Mesenteric fat pad (tissue), 1 donor: Measurements from ENCODE around the gene ABLIM3. TPM values are rescaled to one million over a fixed set of nuclear protein-coding genes. Genes with fewer than 3 reads are reported as not detected.
"Not testable (repeated sequence)": the region's sequence is repeated elsewhere in the genome, so short reads cannot be mapped to it uniquely, and the experiment has no call there.

Experiments
- DNase-seq: peaks from one replicate; pipeline ENCODE4 v3.0.0-alpha.2; 2020; ENCODE audit warnings: low spot score
- total RNA-seq: library from RNA; stranded (reverse); fragmentation: NEBNext Ultra II Directional; extraction: Animal tissue kit (Norgen Biotek cat#: 25700); gene quantifications from one replicate; pipeline ENCODE4 v1.2.1, GENCODE V29; 2021
- donor health status: DM: yes; HTN: yes; CAD: no.

Gene ABLIM3
- total RNA-seq, 1 donor from 2014 or later, result 190 TPM

- DNase-seq, result peak; percentile 47
Measured at GRCh38 chr5:149254506-149254905, 113.2 kb downstream of the ABLIM3 start.

DNA sequence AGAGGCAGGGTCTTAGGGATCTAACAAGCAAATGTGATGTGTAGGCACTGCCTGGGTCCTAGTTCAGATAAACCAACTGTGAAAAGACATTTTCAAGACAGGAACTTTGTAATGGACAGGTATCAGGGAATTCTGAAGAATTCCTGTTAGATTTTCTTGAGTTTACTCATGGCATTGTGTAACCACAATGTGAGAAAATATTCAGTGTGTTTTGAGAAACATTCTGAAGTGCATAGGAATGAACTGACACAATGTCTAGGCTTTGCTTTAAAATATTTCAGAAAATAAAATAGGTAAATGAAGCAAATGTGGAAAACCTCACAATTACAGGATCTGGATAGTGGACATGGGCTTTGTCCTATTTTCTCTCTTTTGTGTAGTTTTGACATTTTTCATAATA, 115.2 kb downstream of the ABLIM3 start:
- no peak for DNase-seq

DNA sequence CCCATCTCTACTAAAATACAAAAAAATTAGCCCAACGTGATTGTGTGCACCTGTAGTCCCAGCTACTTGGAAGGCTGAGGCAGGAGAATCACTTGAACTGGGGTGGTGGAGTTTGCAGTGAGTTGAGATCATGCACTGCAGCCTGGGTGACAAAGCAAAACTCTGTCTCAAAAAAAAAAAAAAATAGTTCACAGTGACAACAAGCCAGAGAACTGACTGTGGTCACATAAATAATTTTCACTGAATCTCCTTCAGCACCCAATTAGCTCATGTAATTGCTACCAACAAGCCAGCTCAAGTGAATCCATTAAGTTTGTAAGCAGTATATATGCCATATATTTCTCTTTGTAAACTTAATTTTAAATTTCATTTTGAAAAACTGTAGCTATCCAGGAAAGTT, 115.8 kb downstream of the ABLIM3 start:
- DNase-seq, result no peak

DNA sequence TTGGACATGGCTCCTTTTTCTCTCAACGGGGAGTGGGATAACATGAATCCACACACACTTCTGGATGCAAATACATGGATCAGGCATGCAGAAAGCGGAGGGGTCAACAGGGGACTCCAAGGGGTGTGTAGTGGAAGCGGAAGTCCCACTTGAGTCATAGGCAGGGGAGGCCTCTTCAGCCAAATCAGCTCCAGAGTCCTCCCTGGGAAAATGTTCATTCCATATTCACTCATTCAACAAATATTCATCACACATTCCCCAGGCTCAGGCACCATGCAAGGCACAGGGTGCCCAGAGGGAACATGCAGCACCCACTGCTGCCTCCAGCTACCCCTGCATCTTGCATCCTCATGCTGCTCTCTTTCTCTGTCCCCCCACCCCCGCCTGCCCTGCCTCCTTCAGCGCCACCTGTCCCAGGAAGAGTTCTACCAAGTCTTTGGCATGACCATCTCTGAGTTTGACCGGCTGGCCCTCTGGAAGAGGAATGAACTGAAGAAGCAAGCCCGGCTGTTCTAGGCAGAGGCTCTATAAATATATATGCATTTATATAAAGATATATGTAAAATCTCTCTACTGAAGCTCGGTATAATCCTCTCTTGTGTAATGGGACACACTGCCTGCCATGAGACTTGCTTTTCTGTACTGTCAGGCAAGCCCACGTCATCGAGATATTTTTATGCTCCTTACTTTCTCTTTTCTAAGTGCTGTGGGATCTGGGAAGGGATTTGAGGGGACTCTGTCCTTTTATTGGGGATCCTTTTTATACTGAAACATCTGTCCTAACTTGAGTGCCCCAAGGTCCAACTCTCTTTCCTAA, 116.8 kb downstream of the ABLIM3 start:
- no peak for DNase-seq

DNA sequence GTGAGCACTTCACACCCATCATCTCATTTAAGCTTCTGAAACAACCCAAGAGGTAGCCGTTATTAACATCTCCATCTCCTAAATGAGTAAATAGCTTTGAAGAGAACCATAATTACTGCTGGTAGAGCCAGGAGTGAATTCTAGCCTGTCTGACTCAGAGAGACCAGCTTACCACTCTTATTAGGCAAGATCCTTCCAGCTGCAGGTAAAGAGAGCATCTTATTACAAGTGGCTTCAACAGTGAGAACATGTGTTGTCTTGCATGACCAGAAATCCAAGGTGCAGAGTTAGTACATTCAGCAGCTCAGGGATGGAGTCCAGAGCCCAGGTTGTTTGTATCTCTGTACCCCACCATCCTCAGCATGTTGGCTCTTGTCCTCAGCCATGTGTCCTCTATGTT, 119.5 kb downstream of the ABLIM3 start:
- DNase-seq, result no peak

DNA sequence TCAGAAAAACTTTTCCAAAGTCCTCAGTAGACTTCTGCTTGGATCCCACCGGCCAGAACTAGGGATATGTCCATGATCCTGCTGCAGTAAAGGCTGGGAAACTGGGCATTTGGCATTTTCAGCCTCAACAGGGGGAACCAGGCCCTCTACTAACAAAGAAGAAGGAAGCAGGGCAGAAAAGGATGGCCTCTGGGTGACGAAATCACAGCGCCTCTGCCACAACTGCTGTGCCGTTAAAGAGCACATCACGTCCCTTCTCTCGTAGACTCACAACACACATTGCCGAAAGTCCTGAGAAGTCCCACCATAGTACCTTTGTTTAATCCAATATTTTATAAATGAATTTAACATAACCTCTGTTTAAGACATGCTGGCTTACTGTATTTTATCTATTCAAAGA, 120.0 kb downstream of the ABLIM3 start:
- no peak for DNase-seq

GRCh38 chr5:149262315-149262714, 121.0 kb downstream of the ABLIM3 start:
- DNase-seq, result no peak

DNA sequence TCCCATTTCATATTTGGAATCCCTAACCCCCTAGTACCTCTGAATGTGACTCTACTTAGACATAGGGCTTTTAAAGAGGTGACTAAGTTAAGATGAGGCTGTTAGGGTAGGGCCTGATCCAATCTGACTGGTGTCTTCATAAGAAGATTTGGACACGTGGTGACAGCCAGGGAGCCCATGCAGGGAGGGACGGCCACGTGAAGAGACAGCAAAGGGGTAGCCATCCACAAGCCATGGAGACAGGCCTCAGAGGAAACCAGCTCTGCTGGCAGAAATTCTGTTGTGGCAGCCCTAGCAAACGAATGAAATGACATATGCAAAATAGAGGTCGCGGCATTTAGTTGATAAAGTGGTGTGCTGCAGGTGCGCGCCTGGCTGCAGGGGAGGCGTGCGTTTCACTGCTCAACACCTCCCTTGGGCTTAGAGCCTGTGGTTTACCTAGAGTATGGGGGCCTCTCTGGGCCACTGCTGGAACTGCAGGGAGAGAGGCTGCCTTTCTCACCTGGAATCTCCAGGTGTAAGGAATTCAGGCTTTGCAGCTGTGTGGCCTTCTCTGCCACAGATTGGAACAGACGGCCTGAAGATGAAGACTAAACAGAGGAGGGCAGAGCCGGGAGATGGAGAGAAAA, 123.3 kb downstream of the ABLIM3 start:
- no peak for DNase-seq

- DNase-seq, result no peak
Measured at GRCh38 chr5:149265068-149265465, 123.8 kb downstream of the ABLIM3 start.

DNA sequence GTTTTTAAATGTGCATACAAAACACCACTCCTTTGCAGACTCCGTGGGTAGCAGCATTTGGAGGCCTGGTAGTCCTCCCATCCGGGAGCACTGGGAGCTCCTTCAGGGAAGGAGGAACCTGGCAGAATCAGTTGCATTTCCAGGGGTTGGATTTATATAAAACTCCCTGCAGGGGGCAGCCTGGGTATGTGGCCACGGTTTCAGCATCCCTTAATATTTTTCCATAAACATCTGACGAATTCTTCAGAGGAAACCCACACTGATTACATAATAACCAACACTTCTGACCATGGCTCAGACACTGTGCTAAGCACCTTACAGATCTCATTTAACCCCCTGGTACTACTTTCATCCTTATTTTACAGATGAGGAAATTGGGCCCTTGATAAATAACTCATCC, 124.3 kb downstream of the ABLIM3 start:
- no peak for DNase-seq

DNA sequence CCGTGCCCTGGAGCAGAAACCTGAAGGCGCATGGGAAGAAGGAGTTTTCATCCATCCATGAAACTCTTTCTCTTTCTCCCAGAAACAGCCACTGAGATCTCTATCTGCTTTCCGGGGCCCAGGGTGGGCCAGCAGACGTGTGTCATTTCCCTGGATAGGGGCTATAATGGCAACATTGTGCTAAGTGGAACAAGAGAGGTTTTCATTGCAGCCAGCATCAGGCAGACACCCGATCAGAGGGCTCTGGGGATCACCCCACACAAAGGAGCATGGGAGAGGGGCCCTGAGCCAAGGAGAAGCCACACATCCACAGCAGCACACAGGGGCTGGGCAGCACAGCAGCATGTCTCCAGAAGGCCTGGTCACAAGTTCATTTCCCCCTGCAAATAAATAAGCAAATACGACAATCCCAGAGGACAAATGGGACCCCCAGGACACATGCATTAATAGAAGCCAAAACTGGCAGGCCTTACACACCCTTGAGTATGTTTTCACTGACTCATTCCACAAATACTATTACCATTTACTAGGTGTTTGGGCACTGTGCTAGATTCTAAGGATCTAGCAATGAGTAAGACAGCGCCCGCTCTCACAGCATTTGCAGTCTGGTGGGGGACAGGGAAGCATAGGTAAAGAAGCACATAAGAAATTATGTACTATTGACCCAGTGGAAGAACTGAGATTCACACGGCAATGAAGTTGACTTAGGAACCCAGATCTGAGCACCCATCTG, 126.1 kb downstream of the ABLIM3 start:
- peak; percentile 57 for DNase-seq

- no peak for DNase-seq
Measured at GRCh38 chr5:149268928-149269557, 127.8 kb downstream of the ABLIM3 start.

DNA sequence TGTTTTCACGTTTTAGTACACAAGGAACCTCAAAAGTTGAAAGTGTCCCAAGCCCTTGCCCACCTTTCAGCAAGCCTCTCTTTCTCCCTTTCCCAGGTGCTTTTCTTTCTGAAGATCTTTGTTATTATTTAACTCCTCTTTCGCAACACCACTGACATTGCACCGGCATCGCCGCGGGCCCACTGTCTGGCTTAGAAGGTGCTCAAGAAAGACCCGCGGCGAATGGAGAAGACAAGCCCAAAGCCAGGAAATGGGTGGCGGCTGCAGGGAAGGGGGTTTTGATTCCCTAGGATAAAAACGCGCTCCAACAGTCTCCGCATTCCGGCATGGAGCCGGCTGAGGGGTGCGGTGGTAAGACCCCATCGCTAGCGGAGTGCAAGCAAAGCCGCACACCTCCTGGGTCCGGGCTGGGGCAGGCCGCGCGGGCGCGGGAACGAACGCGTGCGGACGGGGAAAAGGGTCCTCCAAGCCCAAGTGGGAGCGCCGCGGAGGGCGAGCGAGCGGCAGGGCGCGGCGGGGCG, 130.0 kb downstream of the ABLIM3 start:
- no peak for DNase-seq

GRCh38 chr5:149271716-149272563, 130.6 kb downstream of the ABLIM3 start, which contains the start of gene AFAP1L1:
TSS of gene AFAP1L1 (plus strand) at chr5:149271859. CDS start at chr5:149271969, 110 bp downstream.
- peak; percentile 92 for DNase-seq

- not testable (repeated sequence) for DNase-seq
Measured at GRCh38 chr5:149272781-149273180, 131.5 kb downstream of the ABLIM3 start.

- no peak for DNase-seq
Measured at GRCh38 chr5:149273237-149273636, 131.9 kb downstream of the ABLIM3 start.

DNA sequence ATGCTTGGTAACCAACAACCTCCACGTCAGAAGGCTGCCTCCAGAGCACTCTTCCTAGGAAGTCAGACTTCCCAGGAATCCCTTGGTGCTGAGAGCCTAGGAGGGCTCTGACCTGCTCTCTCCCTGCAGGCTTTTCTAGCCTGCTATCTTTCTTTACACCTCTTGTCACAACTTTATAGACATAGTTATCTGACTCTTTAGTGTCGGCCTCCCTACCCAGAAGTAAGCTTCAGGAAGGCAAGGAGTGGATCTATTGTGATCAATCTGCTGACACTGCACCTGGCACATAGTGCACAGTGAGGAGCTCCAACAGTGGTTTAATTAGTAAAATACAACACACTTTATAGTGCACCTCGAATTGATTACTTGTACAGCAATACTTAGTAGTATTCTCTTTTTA, 132.7 kb downstream of the ABLIM3 start:
- no peak for DNase-seq

DNA sequence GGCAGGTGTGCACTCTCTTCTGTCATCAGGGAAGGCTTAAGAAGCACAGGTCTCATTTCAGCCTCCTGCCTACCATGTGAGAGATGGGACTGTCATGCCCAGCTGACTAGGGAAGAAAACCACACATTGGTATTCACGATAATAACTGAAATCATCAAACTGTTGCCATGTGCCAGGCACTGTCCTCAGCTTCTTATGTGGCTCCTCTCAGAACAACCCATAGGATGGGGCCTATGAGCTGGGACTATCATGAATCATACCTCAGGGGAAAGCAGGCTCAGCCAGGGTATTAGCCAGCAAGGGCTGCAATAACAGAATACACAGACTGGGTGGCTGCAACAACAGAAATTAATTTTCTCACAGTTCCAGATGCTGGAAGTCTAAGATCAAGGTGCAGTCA, 133.6 kb downstream of the ABLIM3 start:
- DNase-seq, result no peak

DNA sequence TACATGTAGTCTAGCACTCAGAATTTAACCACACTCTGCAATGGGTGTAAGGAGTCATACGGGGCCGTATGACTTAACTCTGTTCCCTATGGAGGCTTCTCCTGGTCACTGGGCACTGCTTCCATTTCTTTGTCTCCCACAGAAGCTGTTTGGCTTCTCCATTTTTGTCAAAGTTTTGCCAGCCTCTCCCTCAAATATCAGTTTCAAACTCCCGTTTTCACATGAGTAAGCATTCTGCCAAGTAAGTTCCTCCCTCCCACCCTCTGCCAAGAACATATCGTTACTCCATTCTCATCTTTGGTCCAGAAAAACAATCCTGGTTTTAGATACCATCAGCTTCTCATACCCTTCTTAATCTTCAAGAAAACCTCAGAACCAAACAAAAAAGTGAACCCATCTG, 136.5 kb downstream of the ABLIM3 start:
- DNase-seq, result no peak

DNA sequence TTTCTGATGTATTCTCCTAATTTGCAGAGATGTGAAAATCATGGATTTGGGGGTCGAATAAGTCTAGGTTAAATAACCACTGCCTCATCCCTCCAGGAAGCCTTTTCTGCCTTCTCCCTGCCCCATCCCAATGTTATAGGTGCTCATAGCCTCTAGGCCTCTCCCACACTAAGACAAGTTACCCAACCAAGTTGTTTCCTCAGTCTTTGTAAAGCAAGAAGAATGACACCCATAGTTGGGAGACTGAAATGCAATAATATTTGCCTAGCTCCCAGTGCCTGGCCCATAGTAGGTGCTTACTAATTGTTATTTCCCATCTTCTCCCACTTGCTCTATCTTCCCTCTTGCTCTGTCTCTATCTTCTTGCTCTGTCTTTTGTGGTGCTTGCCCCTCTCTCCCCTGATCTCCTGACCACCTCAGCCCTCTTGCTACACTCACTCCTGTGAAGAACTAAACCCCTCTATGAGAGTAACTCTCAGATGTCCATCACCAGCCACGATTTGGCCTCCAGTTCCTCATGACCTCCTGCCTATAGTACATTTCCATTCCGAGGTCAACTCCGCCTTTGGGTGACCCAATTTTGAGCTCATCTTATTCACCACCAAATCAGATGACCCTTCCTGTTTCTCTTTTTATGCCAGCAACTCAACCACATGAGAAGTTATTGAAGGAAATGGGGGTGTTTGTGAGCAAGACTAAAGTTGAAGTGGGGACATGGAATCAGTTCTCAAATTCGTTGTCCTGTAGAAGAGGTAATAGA, 137.3 kb downstream of the ABLIM3 start:
- no peak for DNase-seq
